ENCODE measurements around the gene BCOR. TPM values are rescaled to one million over a fixed set of nuclear protein-coding genes. Genes with fewer than 3 reads are reported as not detected.

The BCOR gene
- total and polyA plus RNA-seq, 2 of the 4 experiments (the other 2 are of a cell fraction) = 7.5 to 9.0 TPM

GRCh38 chrX:40068048-40068447 lies 29.7 kb downstream of the BCOR start:
- ATAC-seq (ENCODE audit: low read depth) (no peak), DNase-seq (no peak)
- intact Hi-C loops (cut with micrococcal nuclease) (no loop called here), dilution Hi-C loops (cut with HindIII; ENCODE audit: low sequenced_read_pairs, unreplicated experiment) (no loop called here), in situ Hi-C loops (cut with MboI; ENCODE audit: low sequenced_read_pairs) (no loop called here)
- TF ChIP-seq BHLHE40 (IDR thresholded peaks at IDR 0.05; ENCODE audit: low read depth, low read length) (no peak), NFE2L2 (IDR thresholded peaks at IDR 0.05; ENCODE audit: low read depth, low read length) (no peak)
- CTCF ChIA-PET = no interaction called here
- peaks cover 22% of the 10 kb centered on the region for H4K20me1 ChIP-seq (ENCODE audit: insufficient read depth, low read length)
- H3K23ac ChIP-seq (ENCODE audit: low read depth, low read length) = no peak overlapping the region
- no peak overlapping the region for H3K56ac ChIP-seq (ENCODE audit: extremely low read depth, insufficient read depth, low read length)
- 0 out of 2 replicates have a peak, but pooled peaks cover 3% of the 10 kb centered on the region for H3K9me1 ChIP-seq (ENCODE audit: insufficient read depth, low read length)
- H3K4me2 ChIP-seq (ENCODE audit: low read depth, low read length) = no peak overlapping the region
- no peak overlapping the region for H3K18ac ChIP-seq (ENCODE audit: low read depth, low read length)
- no peak overlapping the region for H2BK120ac ChIP-seq (ENCODE audit: low read depth, low read length)
- H4K8ac ChIP-seq (ENCODE audit: low read depth in 2 of 2, low read length in 2 of 2) = no peak overlapping the region
- no peaks in the 10 kb centered on the region; the same call in 1 of the 2 replicates for H3K27me3 ChIP-seq (ENCODE audit: control insufficient read depth, insufficient read depth, low read length)
- no peak overlapping the region for H2AK9ac ChIP-seq (replicated peaks; ENCODE audit: low read depth, low read length, poor library complexity)
- no peak overlapping the region for H2BK20ac ChIP-seq (ENCODE audit: low read depth, low read length)
- 60% methylated on average over 1 of the region's 4 CpGs; no CpG with 5 or more reads in 1 of the 2 experiments for WGBS, 2 experiments (ENCODE audit: extremely low coverage in 2 of 2, insufficient read length in 1 of 2)
- H3K4ac ChIP-seq (ENCODE audit: low read depth, low read length) = no peak overlapping the region
- H3K9me3 ChIP-seq (ENCODE audit: control insufficient read depth, insufficient read depth, low read length) = no peaks in the 10 kb centered on the region; the same call in 1 of the 2 replicates
- no peak overlapping the region for H3K27ac ChIP-seq (ENCODE audit: insufficient read depth, low read length)
- peaks cover 8 to 21% of the 10 kb centered on the region in 2 experiments; a peak in 3 of 4 replicates for H3K79me1 ChIP-seq (ENCODE audit: low read depth in 1 of 2, low read length in 2 of 2)
- no peak overlapping the region for H2BK5ac ChIP-seq (ENCODE audit: low read depth, low read length, poor library complexity, severe bottlenecking)
- no TSS peak for BruUV-seq (replicated peaks)
- POLR2A ChIA-PET (ENCODE audit: unreplicated experiment) = no interaction called here
- no peak overlapping the region for H3K9ac ChIP-seq (ENCODE audit: low read depth, low read length)
- H3K4me1 ChIP-seq (ENCODE audit: control insufficient read depth, insufficient read depth, low read length) = no peaks in the 10 kb centered on the region
- no peak overlapping the region for H4K5ac ChIP-seq (ENCODE audit: low read depth, low read length)
- no peak overlapping the region for H2AK5ac ChIP-seq (ENCODE audit: low read depth, low read length)
- peaks cover 33% of the 10 kb centered on the region for H3K36me3 ChIP-seq (ENCODE audit: control insufficient read depth, insufficient read depth, low read length)
- H3K4me3 ChIP-seq (ENCODE audit: insufficient read depth, low read depth, low read length) = no peak overlapping the region
- H4K91ac ChIP-seq (ENCODE audit: insufficient read depth, low read depth, low read length) = no peak overlapping the region
- no peak overlapping the region for H2BK15ac ChIP-seq (ENCODE audit: low read depth, low read length)
- no peak overlapping the region for H2AFZ ChIP-seq (replicated peaks; ENCODE audit: low read length, poor library complexity)
- H3K14ac ChIP-seq (replicated peaks; ENCODE audit: low read depth, low read length) = no peak overlapping the region
